ENCODE measurements around the gene ABCB8.
A peak's percentile ranks its signal among the peaks of the same experiment; 100 is the strongest.

Gene ABCB8

GRCh38 chr7:151088856-151089699 lies 60.8 kb downstream of the ABCB8 start:
- DNase-seq = peak; percentile 42

- DNase-seq = no peak
These were observed 61.9 kb downstream of the ABCB8 start for GRCh38 chr7:151089893-151090730.

DNA sequence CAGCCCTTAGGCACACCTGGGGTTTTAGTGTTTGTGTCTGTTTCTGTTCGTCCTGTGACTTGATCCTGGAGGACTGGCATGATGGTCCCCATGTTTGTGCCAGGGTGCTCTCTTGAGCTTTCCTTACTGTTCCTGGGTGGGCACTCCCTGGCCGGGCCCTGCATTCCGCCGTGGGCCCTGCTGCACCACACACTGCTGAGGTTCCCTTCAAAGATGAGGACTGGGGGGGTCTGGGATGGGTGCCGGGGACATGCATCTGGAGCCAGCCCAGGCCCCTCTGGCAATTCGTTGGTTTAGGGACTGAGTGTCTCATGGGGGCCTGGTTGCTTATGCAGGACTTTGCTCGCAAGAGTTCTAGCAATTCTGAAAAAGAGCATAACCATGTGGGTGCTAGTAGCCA lies 62.8 kb downstream of the ABCB8 start:
- no peak for DNase-seq

- DNase-seq = peak; percentile 14
These were observed 63.2 kb downstream of the ABCB8 start for GRCh38 chr7:151091431-151091830.

DNA sequence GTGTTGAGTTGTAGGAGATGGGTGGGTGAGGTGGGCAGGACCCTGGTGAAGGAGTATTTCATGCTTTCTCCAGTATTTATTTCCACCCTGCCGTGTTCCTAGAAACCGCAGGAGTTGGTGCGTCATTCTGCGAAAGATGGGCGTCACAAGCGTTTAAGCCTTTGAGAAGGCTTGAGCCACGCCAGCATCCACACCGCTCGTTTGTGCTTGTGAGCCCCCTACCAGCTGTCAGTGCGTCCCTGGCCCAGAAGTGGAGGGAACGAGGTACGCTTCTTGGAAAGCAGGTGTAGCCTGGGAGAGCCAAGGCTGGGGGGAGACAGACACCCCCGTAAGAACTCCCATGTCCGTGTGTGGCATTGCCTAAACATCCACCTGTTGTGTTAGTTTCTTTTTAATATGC lies 63.7 kb downstream of the ABCB8 start:
- no peak for DNase-seq

DNA sequence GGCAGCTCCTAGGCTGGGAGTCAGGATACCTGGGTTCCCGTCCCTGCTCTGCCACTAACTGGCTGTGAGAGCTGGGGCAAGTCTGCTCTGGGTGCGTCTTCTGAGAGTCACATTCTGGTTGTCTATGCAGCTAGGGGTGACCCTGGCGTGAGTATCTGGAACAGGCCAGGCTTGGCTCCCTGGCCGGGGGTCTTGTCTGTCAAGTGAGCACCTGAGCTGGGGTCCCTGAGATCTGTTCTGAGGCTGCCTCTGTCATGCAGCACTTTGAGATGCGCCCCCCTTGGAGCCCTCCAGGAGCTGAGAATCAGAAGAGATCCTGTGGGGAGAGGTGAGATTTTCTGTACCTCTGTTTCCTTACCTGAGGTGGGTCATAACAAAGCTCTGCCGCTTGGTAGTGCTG lies 65.5 kb downstream of the ABCB8 start:
- no peak for DNase-seq

DNA sequence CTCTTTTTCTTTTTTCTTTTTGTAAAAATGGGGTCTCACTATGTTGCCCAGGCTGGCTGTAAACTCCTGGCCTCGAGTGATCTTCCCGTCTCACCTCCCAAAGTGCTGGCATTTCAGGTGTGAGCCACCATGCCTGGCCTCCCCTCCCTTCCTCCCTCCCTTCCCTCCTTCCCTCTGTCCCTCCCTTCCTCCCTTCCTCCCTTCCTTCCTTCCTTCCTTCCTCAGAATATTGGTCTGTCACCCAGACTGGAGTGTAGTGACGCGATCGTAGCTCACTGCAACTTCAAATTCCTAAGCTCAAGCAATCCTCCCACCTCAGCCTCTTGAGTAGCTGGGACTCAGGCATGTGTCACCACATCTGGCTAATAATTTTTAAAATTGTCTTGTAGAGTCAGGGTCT lies 66.4 kb downstream of the ABCB8 start:
- no peak for DNase-seq

GRCh38 chr7:151095123-151095797 lies 67.0 kb downstream of the ABCB8 start:
- DNase-seq = no peak

GRCh38 chr7:151095828-151096475 lies 67.7 kb downstream of the ABCB8 start:
- DNase-seq = no peak

All from GF-D8 (cell line).